Kidney (tissue), 14 donors: ENCODE results near the gene NAA40. TPM values are rescaled to one million over a fixed set of nuclear protein-coding genes. Genes with fewer than 3 reads are reported as not detected.

ENCODE experiments used
- DNase-seq, 5 donors: peaks; one replicate each; pipeline ENCODE4 v3.0.0-alpha.2; 2013 to 2020
- FAIRE-seq: peaks from 2 replicates; lab custom pipeline; 2012; peaks lifted over from hg19 to GRCh38; lab: Jason Lieb, UNC
- H3K27ac ChIP-seq, 2 donors: one replicate each; pipeline ENCODE4 v1.7.0; 2013; ENCODE audit warnings: low read depth in 2 of 2, low read length in 2 of 2, inconsistent platforms in 1 of 2
- H3K27me3 ChIP-seq: one replicate; pipeline ENCODE4 v1.7.1; 2013; ENCODE audit warnings: low read length, inconsistent platforms; ENCODE audit not compliant: control insufficient read depth, insufficient read depth
- H3K36me3 ChIP-seq, 3 donors: one replicate each; pipeline versions ENCODE4 v1.7.0 to v1.7.1; 2013; ENCODE audit warnings: low read length in 3 of 3, control low read depth in 1 of 3, inconsistent platforms in 1 of 3; ENCODE audit not compliant: insufficient read depth in 3 of 3, control insufficient read depth in 2 of 3
- H3K4me1 ChIP-seq, 3 donors: one replicate each; pipeline versions ENCODE4 v1.7.0 to v1.7.1; 2013; ENCODE audit warnings: low read length in 3 of 3, inconsistent platforms in 1 of 3, low read depth in 1 of 3; ENCODE audit not compliant: control insufficient read depth in 2 of 3, insufficient read depth in 2 of 3
- H3K4me3 ChIP-seq, 3 donors: one replicate each; pipeline versions ENCODE4 v1.7.0 to v1.8.1; 2013; ENCODE audit warnings: low read length in 3 of 3, control low read depth in 1 of 3, inconsistent platforms in 1 of 3
- H3K9ac ChIP-seq, 3 donors: one replicate each; pipeline versions ENCODE4 v1.7.0 to v1.7.1; 2013; ENCODE audit warnings: low read length in 3 of 3, control low read depth in 1 of 3, inconsistent platforms in 1 of 3
- H3K9me3 ChIP-seq, 3 donors: one replicate each; pipeline versions ENCODE4 v1.7.0 to v1.7.1; 2013; ENCODE audit warnings: low read length in 3 of 3, control low read depth in 1 of 3, inconsistent platforms in 1 of 3; ENCODE audit not compliant: control insufficient read depth in 2 of 3, insufficient read depth in 1 of 3
- intact Hi-C: fragments of 100-400 bp; cut with DNase I; formaldehyde crosslinking; loops from one replicate; pipeline ENCODE4 v1.11.1; 2022
- polyA plus RNA-seq: library from polyadenylated mRNA; stranded (reverse); fragments of 350-450 nt; fragmentation: Illumina TruSeq; extraction: RNeasy Lipid Tissue Mini Kit (QIAGEN cat#74804); gene quantifications from one replicate; pipeline ENCODE4 v1.2.3, GENCODE V29; 2014; ENCODE audit warnings: low read depth, low replicate concordance; ENCODE audit not compliant: insufficient read depth
- total RNA-seq: library from RNA; stranded (reverse); fragmentation: NEBNext Ultra II Directional; extraction: Animal tissue kit (Norgen Biotek cat#: 25700); gene quantifications from one replicate; pipeline ENCODE4 v1.2.1, GENCODE V29; 2021
- TF ChIP-seq, protein P1 (sequence below): IDR thresholded peaks from 3 replicates; pipeline ENCODE4 v1.5.1; 2012; ENCODE audit warnings: mild to moderate bottlenecking, moderate library complexity, borderline replicate concordance; ENCODE audit not compliant: insufficient read depth; ENCODE audit errors: extremely low read depth
- donor health status: control.
- donor health status: control.
- donor health status: control.
- donor health status: control.
- donor health status: control.
- donor health status: DM: yes; HTN: yes; CAD: no.
- donor health status: Normal renal cell carcinoma (clear cell type).

NAA40 gene
- total and polyA plus RNA-seq, 2 donors from 2014 or later: 11.8 to 27.2 TPM

DNA sequence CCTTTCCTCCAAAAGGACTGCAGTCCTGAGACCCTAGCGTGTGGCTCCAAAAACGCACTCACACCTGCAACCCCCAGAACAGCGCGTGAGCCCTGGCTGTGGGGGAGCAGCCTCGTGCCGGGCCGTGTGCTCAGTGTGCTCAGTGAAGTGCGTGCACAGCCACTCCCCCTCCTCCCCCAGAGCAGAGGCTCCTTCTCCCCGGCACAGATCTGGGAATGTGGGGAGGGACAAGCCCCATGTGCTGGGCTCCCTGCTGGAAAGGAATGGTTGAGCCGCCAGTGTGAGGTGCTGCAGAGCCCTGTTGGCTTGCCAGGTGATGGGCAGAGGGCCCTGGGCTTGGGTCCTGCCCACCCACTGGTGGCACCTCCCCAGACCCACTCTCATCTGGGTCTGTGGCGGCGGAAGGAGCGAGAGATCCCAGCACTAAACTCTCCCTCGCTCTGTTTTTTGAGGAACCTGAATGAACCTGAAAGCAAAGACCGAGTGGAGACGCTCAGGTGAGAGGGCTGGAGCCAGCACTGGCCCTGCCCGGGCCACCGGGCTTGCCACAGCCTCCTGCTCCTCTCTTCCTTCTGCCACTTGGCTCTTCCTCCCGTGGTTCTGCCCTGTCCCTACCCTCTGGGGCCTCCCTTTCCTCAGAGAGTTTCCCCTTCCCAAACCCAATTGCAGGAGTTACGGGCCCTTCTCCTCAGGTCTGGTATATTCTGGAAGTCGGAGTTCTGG is 30.8 kb upstream of the NAA40 start:
- FAIRE-seq: no peak
- H3K9ac ChIP-seq: no peak overlapping the region
- peak in 4 of 5 donors; percentile 80 to 87 (median 87) for DNase-seq
- H3K36me3 ChIP-seq: peaks cover 2 to 20% (median 17%) of the 10 kb centered on the region in 3 donors
- intact Hi-C loops: no loop called here
- H3K4me1 ChIP-seq: peaks cover 0 to 2% (median 0%) of the 10 kb centered on the region in 3 donors
- no peaks in the 10 kb centered on the region for H3K9me3 ChIP-seq
- no peak overlapping the region for H3K27ac ChIP-seq
- TF ChIP-seq, protein P1, sequence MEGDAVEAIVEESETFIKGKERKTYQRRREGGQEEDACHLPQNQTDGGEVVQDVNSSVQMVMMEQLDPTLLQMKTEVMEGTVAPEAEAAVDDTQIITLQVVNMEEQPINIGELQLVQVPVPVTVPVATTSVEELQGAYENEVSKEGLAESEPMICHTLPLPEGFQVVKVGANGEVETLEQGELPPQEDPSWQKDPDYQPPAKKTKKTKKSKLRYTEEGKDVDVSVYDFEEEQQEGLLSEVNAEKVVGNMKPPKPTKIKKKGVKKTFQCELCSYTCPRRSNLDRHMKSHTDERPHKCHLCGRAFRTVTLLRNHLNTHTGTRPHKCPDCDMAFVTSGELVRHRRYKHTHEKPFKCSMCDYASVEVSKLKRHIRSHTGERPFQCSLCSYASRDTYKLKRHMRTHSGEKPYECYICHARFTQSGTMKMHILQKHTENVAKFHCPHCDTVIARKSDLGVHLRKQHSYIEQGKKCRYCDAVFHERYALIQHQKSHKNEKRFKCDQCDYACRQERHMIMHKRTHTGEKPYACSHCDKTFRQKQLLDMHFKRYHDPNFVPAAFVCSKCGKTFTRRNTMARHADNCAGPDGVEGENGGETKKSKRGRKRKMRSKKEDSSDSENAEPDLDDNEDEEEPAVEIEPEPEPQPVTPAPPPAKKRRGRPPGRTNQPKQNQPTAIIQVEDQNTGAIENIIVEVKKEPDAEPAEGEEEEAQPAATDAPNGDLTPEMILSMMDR: no peak
- no peak overlapping the region for H3K4me3 ChIP-seq
- H3K27me3 ChIP-seq: no peaks in the 10 kb centered on the region

DNA sequence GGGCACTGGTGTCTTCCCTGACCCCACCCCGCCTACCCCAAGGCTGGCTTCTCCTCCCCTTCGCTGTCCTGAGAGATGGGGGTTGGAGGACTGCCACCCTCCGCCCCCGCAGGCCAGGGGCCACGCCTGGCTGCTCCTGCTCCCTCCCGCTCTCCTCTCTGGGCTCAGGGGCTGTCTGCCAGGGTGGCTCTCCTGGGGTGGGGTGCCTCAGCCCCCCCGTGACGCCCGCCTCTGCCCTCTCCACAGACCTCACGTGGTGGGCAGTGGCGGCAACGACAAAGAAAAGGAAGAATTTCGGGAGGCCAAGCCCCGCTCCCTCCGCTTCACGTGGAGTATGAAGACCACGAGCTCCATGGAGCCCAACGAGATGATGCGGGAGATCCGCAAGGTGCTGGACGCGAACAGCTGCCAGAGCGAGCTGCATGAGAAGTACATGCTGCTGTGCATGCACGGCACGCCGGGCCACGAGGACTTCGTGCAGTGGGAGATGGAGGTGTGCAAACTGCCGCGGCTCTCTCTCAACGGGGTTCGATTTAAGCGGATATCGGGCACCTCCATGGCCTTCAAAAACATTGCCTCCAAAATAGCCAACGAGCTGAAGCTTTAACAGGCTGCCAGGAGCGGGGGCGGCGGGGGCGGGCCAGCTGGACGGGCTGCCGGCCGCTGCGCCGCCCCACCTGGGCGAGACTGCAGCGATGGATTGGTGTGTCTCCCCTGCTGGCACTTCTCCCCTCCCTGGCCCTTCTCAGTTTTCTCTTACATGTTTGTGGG is 30.0 kb upstream of the NAA40 start:
- peaks cover 2 to 15% (median 8%) of the 10 kb centered on the region in 3 donors for H3K36me3 ChIP-seq
- H3K27me3 ChIP-seq: no peaks in the 10 kb centered on the region
- peak in 4 of 5 donors; percentile 49 to 77 (median 58) for DNase-seq

DNA sequence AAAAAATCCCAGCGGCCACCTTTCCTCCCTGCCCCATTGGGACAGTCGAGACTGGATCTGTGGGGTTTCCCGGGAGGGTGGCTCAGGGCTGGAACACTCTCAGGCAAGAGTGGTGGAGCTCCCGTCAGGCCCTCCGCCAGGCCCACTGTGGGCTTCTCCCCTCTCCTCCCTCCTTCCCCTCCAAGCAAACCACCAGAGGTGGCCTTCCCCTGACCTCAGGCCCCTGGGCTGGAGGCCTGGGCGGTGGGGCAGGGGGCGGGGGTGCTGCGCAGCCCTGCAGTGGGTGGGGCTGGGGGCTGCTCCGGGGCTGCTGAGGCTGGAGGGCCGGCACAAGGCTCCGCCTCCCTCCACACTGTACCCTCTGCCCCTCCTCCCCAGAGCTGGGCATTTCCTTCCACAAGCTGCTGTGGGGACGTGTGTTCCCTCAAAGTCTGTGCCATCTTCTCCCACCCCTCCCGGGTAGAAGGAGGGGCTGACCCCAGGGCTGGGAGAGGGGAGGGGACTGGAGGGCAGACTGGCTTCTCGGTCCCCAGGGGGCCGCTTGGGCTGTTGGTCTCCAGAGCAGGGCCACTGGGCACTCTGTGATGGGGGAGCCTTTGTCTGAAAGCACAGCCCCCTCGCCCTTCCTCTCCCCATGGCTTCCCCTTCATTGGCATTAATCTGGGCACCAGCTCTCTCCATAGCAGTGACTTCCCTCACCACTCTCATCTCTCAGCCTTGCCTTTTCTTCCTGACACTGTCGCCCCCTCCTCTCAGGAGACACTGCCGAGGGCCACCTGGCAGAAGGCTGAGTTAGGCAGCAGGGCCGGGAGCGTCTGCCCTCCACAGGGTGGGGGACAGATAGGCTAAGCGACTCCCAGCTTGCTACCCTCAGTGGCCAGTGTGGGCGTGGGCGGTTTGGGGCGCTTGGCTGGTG is 29.0 kb upstream of the NAA40 start:
- FAIRE-seq (no peak), DNase-seq (peak in 4 of 5 donors; percentile 61 to 85 (median 70))
- Histone ChIP-seq H3K9ac (no peak overlapping the region), H3K9me3 (no peaks in the 10 kb centered on the region), H3K27me3 (no peaks in the 10 kb centered on the region), H3K27ac (no peak overlapping the region), H3K36me3 (peaks cover 0 to 8% (median 7%) of the 10 kb centered on the region in 3 donors), H3K4me1 (peaks cover 0 to 2% (median 0%) of the 10 kb centered on the region in 3 donors), H3K4me3 (no peak overlapping the region)
- intact Hi-C loops: no loop called here
- TF ChIP-seq, protein P1: no peak

More for the DNA sequence above, 30.0 kb upstream of the NAA40 start:
- Histone ChIP-seq H3K27ac (no peak overlapping the region), H3K4me3 (no peak overlapping the region), H3K4me1 (peaks cover 0 to 2% (median 0%) of the 10 kb centered on the region in 3 donors), H3K9me3 (no peaks in the 10 kb centered on the region), H3K9ac (no peak overlapping the region)
- FAIRE-seq: no peak
- intact Hi-C loops: no loop called here
- TF ChIP-seq, protein P1: no peak
